Esophagus squamous epithelium (tissue), 4 donors: ENCODE data around the gene IDE.

Source experiments
- POLR2A ChIP-seq, 4 donors: fragments of 450-650 bp; IDR thresholded peaks; one replicate each; pipeline ENCODE4 v1.6.1; 2017; ENCODE audit warnings: antibody characterized with exemption in 4 of 4, mild to moderate bottlenecking in 4 of 4, moderate library complexity in 3 of 4
- TF ChIP-seq, protein P1 (sequence below), 6 experiments: fragments of 450-650 bp in 4 of 6; fragments of 200-600 bp in 2 of 6; sonication (generic) in 2 of 6; IDR thresholded peaks; one replicate each; pipeline ENCODE4 v1.5.1; 2016 to 2019; ENCODE audit warnings: antibody characterized with exemption in 6 of 6, mild to moderate bottlenecking in 4 of 6, moderate library complexity in 4 of 6

DNA sequence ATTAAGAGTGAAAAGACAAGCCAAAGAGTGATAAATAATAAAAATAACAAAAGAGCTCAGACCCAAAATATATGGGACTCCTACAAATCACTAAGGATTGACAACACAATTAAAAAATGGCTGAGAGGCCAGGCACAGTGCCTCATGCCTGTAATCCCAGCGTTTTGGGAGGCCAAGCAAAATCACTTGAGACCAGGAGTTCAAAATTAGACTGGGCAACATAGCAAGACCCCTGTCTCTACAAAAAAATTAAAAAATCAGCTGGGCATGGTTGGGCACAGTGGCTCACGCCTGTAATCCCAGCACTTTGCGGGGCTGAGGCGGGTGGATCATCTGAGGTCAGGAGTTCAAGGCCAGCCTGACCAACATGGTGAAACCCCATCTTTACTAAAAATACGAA lies 137.3 kb downstream of the IDE start:
- TF ChIP-seq, protein P1, sequence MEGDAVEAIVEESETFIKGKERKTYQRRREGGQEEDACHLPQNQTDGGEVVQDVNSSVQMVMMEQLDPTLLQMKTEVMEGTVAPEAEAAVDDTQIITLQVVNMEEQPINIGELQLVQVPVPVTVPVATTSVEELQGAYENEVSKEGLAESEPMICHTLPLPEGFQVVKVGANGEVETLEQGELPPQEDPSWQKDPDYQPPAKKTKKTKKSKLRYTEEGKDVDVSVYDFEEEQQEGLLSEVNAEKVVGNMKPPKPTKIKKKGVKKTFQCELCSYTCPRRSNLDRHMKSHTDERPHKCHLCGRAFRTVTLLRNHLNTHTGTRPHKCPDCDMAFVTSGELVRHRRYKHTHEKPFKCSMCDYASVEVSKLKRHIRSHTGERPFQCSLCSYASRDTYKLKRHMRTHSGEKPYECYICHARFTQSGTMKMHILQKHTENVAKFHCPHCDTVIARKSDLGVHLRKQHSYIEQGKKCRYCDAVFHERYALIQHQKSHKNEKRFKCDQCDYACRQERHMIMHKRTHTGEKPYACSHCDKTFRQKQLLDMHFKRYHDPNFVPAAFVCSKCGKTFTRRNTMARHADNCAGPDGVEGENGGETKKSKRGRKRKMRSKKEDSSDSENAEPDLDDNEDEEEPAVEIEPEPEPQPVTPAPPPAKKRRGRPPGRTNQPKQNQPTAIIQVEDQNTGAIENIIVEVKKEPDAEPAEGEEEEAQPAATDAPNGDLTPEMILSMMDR (IDR thresholded peaks at IDR 0.05) = no peak
- TF ChIP-seq POLR2A (IDR thresholded peaks at IDR 0.05) = no peak
